ENCODE results near the gene TNPO2.

- TF ChIP-seq IRF2 (CRISPR knock-in tag; IDR thresholded peaks at IDR 0.05; ENCODE audit: borderline replicate concordance, low read depth) (no peak), ZNF281 (CRISPR knock-in tag; IDR thresholded peaks at IDR 0.05) (no peak), RORB (CRISPR knock-in tag; IDR thresholded peaks at IDR 0.05) (no peak), CTCF (IDR thresholded peaks at IDR 0.05) (no peak), CREM (CRISPR knock-in tag; IDR thresholded peaks at IDR 0.05) (no peak), TEAD4 (CRISPR knock-in tag; IDR thresholded peaks at IDR 0.05) (no peak), CBFB (CRISPR knock-in tag; IDR thresholded peaks at IDR 0.05; ENCODE audit: low read depth) (no peak), GABPB1 (CRISPR knock-in tag; IDR thresholded peaks at IDR 0.05) (no peak), MAX (CRISPR knock-in tag; IDR thresholded peaks at IDR 0.05) (no peak)
Measured at GRCh38 chr19:12720296-12720695, 3.4 kb downstream of the TNPO2 start.

Data from WTC11 (cell line).